Activated CD8-positive, alpha-beta memory T cell treated with anti-CD3 and anti-CD28 coated beads, Interleukin-2, amount 50 U/mL, for 48 hours (primary cell): ENCODE measurements around the gene FKBP8.

Experiments
- DNase-seq: peaks from one replicate; pipeline ENCODE4 v3.0.0-alpha.2; 2020

FKBP8 gene

DNA sequence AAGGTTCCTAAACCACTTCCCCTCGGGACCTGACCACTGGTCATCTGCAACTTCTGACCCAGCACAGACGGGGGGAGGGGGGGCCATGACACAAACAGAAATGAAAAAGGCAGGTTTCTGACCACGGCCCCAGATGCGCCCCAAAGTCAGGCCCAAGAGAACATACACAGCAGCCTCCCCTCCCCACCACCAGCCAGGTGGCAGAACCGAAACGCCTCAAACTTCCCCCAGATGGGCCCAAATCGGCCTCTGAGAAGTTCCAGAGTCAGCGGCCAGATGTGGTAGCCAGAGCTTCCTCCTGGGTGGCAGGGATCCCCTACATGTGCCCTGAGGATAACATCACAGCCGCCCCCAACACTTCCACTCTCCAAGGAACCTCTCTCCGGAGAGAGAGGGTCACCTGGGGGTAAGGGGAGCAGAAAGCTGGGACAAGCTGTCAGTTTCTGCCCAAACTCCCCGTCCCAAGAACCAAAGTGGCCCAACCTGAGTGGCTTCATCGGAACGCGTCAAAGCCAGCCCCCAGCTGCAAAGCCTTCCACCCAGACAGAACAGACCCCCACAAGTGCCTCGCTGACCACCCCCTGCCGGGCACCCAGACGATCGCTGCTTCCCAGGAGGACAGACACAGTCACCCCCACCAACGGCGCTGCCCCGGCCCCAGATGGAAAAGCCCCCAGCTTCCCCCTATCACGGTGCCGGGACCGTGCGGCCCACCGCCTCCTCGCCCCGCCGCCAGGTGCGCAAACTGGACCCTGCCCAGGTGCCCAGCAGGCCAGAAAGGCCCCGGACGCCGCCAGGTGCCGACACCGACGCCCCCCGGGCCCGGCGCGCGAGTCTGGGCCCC is 22.3 kb downstream of the FKBP8 start:
- peak; percentile 63 for DNase-seq

GRCh38 chr19:18519962-18520847 is 23.2 kb downstream of the FKBP8 start:
- peak; percentile 75 for DNase-seq

DNA sequence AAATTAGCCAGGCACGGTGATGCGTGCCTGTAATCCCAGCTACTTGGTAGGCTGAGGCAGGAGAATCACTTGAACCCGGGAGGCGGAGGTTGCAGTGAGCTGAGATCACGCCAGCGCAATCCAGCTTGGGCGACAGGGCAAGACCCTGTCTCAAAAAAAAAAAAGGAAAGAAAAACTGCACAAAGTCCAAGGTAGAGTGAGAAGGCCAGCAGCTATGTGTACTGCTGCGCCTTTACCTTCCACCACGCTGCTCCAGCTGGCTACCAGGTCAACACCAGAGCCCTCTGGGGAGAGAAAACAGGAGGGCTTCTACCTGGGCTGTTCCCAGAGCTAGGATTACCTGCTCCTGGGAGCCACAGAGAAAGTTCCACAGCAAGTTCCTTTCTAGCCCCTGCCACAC is 24.7 kb downstream of the FKBP8 start:
- DNase-seq, result no peak

- DNase-seq, result no peak
These were observed 25.8 kb downstream of the FKBP8 start for GRCh38 chr19:18517606-18518005.

- DNase-seq, result no peak
These were observed 27.4 kb downstream of the FKBP8 start for GRCh38 chr19:18515959-18516358.

DNA sequence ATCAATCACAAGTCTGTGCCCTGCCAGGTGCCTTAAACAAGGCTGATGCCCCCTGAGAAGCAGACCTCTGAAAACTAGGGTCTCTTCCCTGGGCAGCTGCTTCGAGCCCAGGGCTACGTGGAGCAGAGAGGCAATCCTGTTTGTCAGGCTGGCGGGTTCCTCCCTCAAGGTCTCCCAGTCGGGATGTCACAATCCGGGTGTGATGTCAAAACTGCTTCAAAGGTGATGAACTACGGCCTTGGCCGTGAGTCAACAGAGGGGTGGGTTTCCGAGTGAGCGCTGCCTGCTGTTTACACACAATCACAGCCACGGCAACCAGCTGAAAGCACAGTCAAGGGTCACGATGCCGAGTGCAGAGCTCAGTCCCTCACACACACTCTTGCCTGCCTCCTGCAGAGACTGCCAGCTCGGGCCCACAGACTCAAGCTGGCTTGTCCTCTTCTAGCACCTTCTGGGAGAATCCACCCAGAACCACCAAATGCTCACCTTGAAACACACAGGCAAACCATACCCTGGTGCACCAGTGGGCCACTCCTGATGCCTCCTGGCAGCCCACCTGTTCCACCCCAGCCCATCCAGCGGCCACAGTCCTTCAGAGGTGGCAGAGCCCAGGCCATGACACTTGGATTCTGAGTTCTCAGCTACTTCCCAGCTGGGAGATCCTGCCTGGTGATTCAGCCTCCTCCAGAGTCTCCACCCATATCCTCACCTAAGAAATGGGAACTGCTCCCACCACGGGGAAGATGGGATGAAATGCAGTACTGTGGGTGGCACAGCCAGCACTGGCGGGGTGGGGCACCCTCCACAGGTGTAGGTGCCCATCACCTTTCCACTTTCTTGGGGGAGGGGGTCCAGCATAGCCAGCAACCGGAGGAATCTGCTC is 28.3 kb downstream of the FKBP8 start:
- DNase-seq, result no peak

DNA sequence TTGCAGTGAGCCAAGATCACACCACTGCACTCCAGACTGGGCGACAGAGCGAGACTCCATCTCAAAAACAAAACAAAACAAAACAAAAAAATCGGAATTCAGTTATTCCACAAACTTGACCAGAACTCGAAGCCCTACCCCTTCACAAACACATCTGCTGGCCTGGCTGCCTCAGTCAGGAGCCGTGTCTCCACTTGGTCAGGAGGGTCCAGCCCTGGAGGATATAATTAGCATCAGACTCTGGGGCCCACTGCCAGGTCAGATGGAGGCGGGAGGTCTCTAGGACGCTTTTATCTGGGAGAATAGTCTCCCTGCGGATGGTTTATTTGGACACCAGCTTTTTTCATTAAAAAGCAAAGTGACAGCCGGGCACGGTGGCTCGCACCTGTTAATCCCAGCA is 29.5 kb downstream of the FKBP8 start:
- no peak for DNase-seq

DNA sequence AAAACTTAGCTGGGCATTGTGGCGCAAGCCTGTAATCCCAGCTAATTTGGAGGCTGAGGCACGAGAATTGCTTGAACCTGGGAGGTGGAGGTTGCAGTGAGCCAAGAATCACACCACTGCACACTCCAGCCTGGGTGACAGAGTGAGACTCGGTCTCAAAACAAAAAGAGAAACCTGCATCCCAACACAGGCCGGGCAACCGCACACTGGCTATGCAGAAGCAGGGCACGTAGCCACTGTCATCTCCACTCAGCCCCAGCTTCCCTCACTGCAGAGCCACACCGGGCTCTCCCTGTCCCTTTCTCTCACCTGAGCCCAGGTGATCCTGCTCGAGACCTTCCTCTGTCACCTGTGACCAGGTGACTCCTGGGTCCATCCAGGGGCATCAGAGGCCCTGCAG is 33.2 kb downstream of the FKBP8 start:
- DNase-seq, result no peak

- no peak for DNase-seq
These were observed 34.8 kb downstream of the FKBP8 start for GRCh38 chr19:18508585-18508984.

DNA sequence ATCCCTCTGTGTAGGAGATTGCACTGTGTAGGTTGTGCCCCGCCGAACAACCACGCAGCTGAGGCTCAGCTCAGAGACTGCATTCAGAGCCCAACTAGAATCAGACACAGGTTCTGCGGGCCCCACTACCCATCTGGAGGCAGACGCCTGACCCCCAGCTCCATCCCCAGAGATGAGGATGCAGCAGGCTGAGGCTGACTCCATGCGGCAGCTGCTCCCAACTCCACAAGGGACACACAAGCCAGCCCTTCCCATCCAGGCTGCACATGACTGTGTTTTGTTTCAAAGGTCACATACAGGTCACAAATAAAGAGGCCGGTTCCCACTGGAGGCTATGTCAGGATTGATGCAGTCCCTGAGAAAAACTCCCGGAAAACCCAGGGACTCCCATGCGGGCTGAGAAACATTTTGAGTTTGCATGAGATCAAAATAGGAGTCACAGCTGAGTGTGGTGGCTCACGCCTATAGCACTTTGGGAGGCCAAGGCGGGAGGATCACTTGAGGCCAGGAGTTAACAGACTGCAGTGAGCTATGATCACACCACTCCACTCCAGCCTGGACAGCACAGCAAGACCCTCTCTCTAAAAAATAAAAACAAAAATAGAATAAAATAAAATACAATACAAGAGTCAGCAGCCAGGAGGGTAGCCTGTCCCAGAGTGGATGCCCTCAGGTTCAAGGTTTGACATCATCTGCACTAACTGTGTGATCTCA is 35.5 kb downstream of the FKBP8 start:
- DNase-seq, result no peak

GRCh38 chr19:18507021-18507726 is 36.2 kb downstream of the FKBP8 start:
- DNase-seq, result no peak

DNA sequence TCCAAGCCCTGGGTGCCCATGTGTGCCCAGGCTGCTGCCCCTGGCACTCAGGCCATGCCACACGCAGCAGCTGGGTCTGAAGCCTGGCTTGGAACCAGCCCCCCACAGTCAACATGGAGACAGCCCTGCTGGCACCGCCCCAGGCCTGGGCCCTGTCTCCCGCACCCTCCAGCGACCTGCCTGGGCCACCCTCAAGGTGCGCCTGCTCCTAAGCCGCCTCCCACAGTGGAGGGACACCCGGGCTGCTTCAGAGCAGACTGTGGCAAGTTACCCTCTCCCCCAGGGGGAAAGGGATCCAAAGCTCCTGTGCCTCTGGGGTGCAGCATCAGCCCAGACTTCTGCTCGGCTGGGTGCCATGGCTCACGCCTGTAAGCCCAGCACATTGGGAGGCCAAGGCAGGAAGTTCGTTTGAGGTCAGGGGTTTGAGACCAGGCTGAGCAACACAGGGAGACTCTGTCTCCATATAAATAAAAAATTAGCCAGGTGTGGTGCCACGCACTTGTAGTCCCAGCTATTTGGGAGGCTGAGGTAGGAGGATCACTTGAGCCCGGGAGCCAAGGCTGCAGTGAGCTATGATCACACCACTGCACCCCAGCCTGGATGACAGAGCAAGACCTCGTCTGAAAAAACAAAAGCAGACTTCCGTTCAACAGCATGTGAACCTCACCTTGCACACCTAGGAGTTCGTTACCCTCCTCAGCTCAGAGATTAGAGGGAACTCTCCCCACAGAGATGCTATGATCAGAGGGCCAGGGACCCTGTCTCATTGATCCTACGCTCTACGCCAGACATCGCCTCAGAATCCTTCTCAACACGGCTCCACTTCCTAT is 37.1 kb downstream of the FKBP8 start:
- DNase-seq, result no peak

DNA sequence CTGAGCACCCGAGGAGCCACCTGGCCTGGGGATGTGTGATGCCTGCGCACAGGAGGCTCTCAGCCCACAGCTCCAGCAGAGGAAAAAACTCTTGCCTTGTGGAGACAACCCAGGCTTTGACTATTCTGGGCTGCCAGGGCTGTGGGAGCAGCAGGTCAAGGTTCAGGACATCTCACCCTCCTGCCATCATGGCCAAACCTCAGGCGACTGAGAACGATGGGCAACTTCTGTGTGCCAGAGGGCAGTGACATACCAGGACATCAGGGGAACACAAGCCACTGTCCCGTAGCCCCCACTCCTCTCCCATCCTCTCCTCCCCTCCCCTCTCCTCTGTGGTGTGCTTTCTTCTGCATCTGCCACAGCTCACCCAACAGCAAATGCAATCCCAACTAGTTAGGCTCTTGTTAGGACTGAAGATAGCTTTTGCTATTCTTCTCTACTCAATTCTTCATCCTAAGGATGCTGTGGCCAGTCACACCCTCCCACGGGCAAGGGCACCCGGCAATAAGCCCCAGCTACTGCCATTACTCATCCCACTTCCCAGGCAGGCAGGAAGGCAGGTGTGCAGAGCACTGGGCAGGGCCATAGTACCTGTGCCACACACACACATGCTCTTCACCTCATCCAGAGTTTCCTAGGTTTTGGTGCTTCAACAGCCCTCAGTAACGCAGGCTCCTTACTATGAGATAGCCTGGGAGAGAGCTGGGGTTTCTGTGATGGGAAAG is 38.3 kb downstream of the FKBP8 start:
- no peak for DNase-seq

- DNase-seq, result no peak
These were observed 39.1 kb downstream of the FKBP8 start for GRCh38 chr19:18503971-18504885.

- DNase-seq, result no peak
These were observed 39.9 kb downstream of the FKBP8 start for GRCh38 chr19:18503337-18503970.

- no peak for DNase-seq
These were observed 40.6 kb downstream of the FKBP8 start for GRCh38 chr19:18502638-18503294.

- no peak for DNase-seq
These were observed 41.1 kb downstream of the FKBP8 start for GRCh38 chr19:18502246-18502637.

DNA sequence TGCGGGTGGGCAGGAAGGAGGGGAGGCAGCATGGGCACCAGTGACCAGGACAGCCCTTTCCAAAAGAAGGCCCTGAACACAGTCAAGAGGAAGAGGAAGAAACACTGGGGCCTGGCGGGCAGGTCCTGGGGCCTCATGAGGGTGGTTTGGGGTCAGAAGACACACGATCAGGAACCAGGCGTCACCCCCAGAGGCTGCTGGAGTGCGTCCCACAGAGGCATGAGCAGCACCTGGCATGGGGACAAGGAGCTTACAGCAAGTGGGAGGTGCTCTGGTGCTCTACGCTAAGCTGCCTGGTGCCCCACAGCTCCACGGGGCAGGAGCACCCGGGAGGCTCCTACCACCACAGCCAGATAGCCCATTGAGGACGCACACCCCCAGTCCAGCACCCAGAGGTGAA is 41.5 kb downstream of the FKBP8 start:
- DNase-seq, result no peak
